A673 (cell line): ENCODE measurements around the gene TCFL5. TPM values are rescaled to one million over a fixed set of nuclear protein-coding genes. Genes with fewer than 3 reads are reported as not detected.

Experiments
- BruUV-seq: library from RNA; stranded (reverse); fragments of 400-500 nt; replicated peaks from 2 replicates; lab custom pipeline; 2021; lab: Mats Ljungman, UMichigan
- CTCF ChIA-PET: fragments of 300-600 bp; sonication (Branson Sonifier 250); formaldehyde crosslinking; loops from one replicate; lab custom pipeline; 2022; ENCODE audit warnings: antibody characterized with exemption; lab: Charles Lee
- POLR2A ChIA-PET: fragments of 300-600 bp; sonication (Branson Sonifier 250); formaldehyde crosslinking; loops from one replicate; lab custom pipeline; 2022; ENCODE audit warnings: antibody characterized with exemption; ENCODE audit not compliant: low non-redundant PET; lab: Charles Lee
- DNase-seq: peaks from one replicate; pipeline ENCODE4 v3.0.0-alpha.2; 2015; ENCODE audit warnings: low spot score
- H3K27ac ChIP-seq: fragments of 200-600 bp; sonication (generic); 2 replicates; pipeline ENCODE4 v1.5.1; 2016; ENCODE audit warnings: mixed run types, low read depth, mild to moderate bottlenecking, mixed read lengths, antibody characterized with exemption, low read length; ENCODE audit not compliant: poor library complexity, severe bottlenecking
- H3K27me3 ChIP-seq: fragments of 200-600 bp; sonication (generic); replicated peaks from 2 replicates; pipeline ENCODE4 v1.6.1; 2017; ENCODE audit warnings: mixed run types, low read depth, mild to moderate bottlenecking, mixed read lengths, antibody characterized with exemption, low read length; ENCODE audit not compliant: insufficient read depth, poor library complexity
- H3K36me3 ChIP-seq: fragments of 200-600 bp; sonication (generic); 2 replicates; pipeline ENCODE4 v1.6.1; 2016; ENCODE audit warnings: mixed run types, mild to moderate bottlenecking, mixed read lengths, antibody characterized with exemption, low read length; ENCODE audit not compliant: insufficient read depth, poor library complexity, severe bottlenecking
- H3K4me1 ChIP-seq: fragments of 200-600 bp; sonication (generic); 2 replicates; pipeline ENCODE4 v1.6.1; 2017; ENCODE audit warnings: mixed run types, mild to moderate bottlenecking, mixed read lengths, antibody characterized with exemption, low read length; ENCODE audit not compliant: insufficient read depth, poor library complexity, severe bottlenecking
- H3K4me3 ChIP-seq: fragments of 200-600 bp; sonication (generic); 2 replicates; pipeline ENCODE4 v1.5.1; 2016; ENCODE audit warnings: low read depth, mixed run types, mild to moderate bottlenecking, mixed read lengths, low read length; ENCODE audit not compliant: poor library complexity, severe bottlenecking
- H3K9me3 ChIP-seq: fragments of 200-600 bp; sonication (generic); 2 replicates; pipeline ENCODE4 v1.6.1; 2016; ENCODE audit warnings: mixed run types, low read depth, mild to moderate bottlenecking, mixed read lengths, antibody characterized with exemption, low read length; ENCODE audit not compliant: poor library complexity, severe bottlenecking
- EZH2 ChIP-seq: fragments of 200-600 bp; sonication (generic); IDR thresholded peaks from 2 replicates; pipeline ENCODE4 v1.6.1; 2017; ENCODE audit warnings: borderline replicate concordance, low read depth, mild to moderate bottlenecking, mixed read lengths, antibody characterized with exemption, low read length; ENCODE audit not compliant: poor library complexity, severe bottlenecking
- intact Hi-C: fragments of 100-400 bp; cut with micrococcal nuclease; formaldehyde crosslinking; loops from one replicate; pipeline ENCODE4 v1.10.0; 2022; ENCODE audit not compliant: unreplicated experiment
- total RNA-seq: library from RNA; stranded (reverse); gene quantifications from 2 replicates; pipeline ENCODE4 v1.2.3, GENCODE V29; 2021
- TF ChIP-seq, protein P1 (sequence below): fragments of 300-800, 200-600 bp; sonication (generic); conservative IDR thresholded peaks from 2 replicates; pipeline ENCODE4 v1.5.1; 2017; ENCODE audit warnings: low read depth, mild to moderate bottlenecking, antibody characterized with exemption, low read length, moderate library complexity, mixed read lengths

The TCFL5 gene
- total RNA-seq, 1 experiment from 2014 or later = 13.9 TPM

DNA sequence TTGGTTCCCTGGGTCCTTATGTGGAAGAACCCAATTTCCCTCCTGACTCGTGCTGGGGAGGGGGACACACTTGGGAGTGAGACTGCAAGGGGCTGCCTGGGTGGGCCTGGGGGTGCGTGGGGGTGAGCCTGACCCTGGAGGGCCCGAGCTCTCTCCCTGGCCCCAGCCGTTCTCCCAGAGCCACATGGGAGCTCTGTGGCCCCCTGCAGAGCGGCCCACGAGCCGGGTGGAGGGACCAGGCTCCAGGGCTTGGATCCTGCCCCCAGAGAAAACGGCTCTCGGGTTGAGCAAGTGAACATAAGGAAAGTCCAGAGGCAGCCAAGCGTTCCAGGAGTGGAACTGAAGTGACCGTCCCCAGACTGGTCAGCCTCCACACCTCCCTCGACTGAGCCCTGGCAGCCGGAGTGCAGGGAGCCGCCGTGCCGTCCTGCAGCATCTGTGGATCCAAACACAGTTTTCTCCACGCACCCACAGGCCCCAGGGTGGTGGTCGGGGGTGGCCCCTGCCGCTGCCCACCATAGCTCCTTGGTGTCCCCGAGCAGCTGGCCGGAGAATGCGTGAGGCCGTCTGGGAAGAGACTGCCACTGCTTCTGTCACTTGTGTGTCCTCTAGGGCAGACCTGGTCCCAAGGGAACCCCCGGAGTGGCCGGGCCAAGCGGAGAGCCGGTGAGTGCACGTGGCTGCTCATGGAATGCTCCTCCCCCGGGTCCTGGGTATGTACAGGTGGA, 34.1 kb downstream of the TCFL5 start:
- POLR2A ChIA-PET = no interaction called here
- H3K4me1 ChIP-seq = peaks cover 16% of the 10 kb centered on the region
- no peak for DNase-seq
- BruUV-seq = no TSS peak
- intact Hi-C loops = no loop called here
- no peaks in the 10 kb centered on the region for H3K36me3 ChIP-seq
- H3K27me3 ChIP-seq = no peaks in the 10 kb centered on the region
- CTCF ChIA-PET = no interaction called here
- H3K27ac ChIP-seq = no peak overlapping the region
- no peaks in the 10 kb centered on the region for H3K9me3 ChIP-seq
- no peak overlapping the region for H3K4me3 ChIP-seq
- TF ChIP-seq, protein P1, sequence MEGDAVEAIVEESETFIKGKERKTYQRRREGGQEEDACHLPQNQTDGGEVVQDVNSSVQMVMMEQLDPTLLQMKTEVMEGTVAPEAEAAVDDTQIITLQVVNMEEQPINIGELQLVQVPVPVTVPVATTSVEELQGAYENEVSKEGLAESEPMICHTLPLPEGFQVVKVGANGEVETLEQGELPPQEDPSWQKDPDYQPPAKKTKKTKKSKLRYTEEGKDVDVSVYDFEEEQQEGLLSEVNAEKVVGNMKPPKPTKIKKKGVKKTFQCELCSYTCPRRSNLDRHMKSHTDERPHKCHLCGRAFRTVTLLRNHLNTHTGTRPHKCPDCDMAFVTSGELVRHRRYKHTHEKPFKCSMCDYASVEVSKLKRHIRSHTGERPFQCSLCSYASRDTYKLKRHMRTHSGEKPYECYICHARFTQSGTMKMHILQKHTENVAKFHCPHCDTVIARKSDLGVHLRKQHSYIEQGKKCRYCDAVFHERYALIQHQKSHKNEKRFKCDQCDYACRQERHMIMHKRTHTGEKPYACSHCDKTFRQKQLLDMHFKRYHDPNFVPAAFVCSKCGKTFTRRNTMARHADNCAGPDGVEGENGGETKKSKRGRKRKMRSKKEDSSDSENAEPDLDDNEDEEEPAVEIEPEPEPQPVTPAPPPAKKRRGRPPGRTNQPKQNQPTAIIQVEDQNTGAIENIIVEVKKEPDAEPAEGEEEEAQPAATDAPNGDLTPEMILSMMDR = no peak
- no peak for TF ChIP-seq EZH2

DNA sequence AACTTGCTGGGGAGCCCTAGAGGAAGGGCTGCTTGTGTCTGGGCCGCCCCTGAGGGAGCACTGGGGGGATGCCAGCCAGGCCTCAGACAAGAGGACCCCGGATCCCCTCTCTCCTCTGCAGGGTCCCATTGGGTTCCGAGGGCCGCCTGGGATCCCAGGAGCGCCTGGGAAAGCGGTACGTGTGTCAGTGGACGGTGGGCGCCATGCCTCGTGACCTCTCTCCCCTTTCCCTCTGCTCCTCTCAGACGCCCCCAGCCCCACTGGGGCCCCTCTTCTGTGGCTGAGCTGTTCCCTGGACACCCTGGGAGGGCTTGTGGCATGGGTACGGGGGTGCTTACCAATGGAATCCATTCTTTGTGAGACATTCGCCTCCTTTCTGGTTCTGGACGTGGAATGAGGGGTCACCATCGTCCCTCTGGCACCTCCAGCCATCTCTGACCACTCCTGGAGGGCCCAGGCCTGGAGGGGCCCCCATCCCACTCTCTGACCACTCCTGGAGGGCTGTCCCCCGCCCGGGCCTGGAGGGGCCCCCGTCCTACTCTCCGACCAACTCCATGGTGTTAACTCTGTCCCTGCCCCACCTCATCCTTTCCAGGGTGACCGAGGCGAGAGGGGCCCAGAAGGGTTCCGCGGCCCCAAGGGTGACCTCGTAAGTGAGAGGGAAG, 34.8 kb downstream of the TCFL5 start:
- BruUV-seq = no TSS peak
- Histone ChIP-seq H3K27me3 (no peaks in the 10 kb centered on the region), H3K36me3 (no peaks in the 10 kb centered on the region), H3K9me3 (no peaks in the 10 kb centered on the region), H3K27ac (no peak overlapping the region), H3K4me1 (peaks cover 10% of the 10 kb centered on the region), H3K4me3 (no peak overlapping the region)
- ChIA-PET CTCF (no interaction called here), POLR2A (no interaction called here)
- intact Hi-C loops = no loop called here
- DNase-seq = no peak
- TF ChIP-seq, protein P1 = no peak
- TF ChIP-seq EZH2 = no peak

DNA sequence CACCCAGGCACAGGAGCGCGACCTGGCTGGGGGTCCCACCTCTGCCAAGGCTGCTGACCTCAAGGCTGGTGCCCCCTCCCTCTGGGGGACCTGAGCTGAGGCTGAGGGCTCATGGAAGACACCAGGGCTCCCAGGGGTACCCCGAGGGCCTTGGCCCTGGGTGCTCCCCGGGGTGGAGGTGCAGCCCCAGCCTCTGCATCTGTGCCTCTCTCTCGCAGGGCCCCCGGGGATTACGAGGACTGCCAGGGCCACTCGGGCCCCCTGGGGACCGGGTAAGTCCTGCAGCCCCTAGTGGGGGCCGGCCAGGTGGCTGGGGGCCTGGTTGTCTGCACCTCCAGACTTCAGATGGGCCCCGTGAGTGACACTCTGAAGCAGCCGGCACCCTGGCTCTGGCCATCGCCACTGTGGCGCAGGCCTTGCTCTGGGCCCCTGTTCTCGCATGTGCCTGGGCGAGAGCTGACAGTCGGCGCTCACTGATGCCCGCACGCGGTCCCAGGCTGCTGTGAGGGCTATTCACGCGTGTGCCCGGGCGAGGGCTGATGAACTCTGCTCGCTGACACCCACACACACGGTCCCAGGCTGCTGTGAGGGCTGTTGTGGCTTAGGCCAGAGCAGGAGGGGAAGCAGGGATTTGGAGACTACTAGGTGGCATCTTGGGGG, 35.5 kb downstream of the TCFL5 start:
- POLR2A ChIA-PET = no interaction called here
- intact Hi-C loops = no loop called here
- no peak for DNase-seq
- no TSS peak for BruUV-seq
- Histone ChIP-seq H3K36me3 (no peaks in the 10 kb centered on the region), H3K4me3 (no peak overlapping the region), H3K27me3 (no peaks in the 10 kb centered on the region), H3K9me3 (no peaks in the 10 kb centered on the region), H3K27ac (no peak overlapping the region), H3K4me1 (peaks cover 8% of the 10 kb centered on the region)
- CTCF ChIA-PET = no interaction called here
- no peak for TF ChIP-seq EZH2
- TF ChIP-seq, protein P1 = no peak
